ENCODE measurements around the gene RAD54L.
"Not testable (repeated sequence)": the region's sequence is repeated elsewhere in the genome, so short reads cannot be mapped to it uniquely, and the experiment has no call there.

RAD54L gene

GRCh38 chr1:46224966-46225365 is 22.6 kb upstream of the RAD54L start:
- DNase-seq (ENCODE audit: extremely low spot score) = no peak
- TF ChIP-seq FOXM1 (IDR thresholded peaks at IDR 0.05; ENCODE audit: borderline replicate concordance) = no peak
- TF ChIP-seq BHLHE40 (IDR thresholded peaks at IDR 0.05; ENCODE audit: borderline replicate concordance) = no peak
- TF ChIP-seq FOXA1 (IDR thresholded peaks at IDR 0.05) = no peak
- TF ChIP-seq HDGF (IDR thresholded peaks at IDR 0.05; ENCODE audit: borderline replicate concordance) = no peak
- no peak for TF ChIP-seq ARNT (IDR thresholded peaks at IDR 0.05)
- no peak for TF ChIP-seq CTBP1 (IDR thresholded peaks at IDR 0.05; ENCODE audit: borderline replicate concordance)
- TF ChIP-seq ELF4 (IDR thresholded peaks at IDR 0.05) = no peak
- no peak for TF ChIP-seq PKNOX1 (IDR thresholded peaks at IDR 0.05)
- TF ChIP-seq SUZ12 (IDR thresholded peaks at IDR 0.05) = no peak
- TF ChIP-seq LEF1 (IDR thresholded peaks at IDR 0.05; ENCODE audit: borderline replicate concordance) = no peak
- no peak for TF ChIP-seq FOXK2 (IDR thresholded peaks at IDR 0.05)
- no peak for TF ChIP-seq TARDBP (IDR thresholded peaks at IDR 0.05)
- TF ChIP-seq SP1 (IDR thresholded peaks at IDR 0.05) = no peak
- TF ChIP-seq ZNF384 (IDR thresholded peaks at IDR 0.05) = no peak
- no peak for TF ChIP-seq L3MBTL2 (conservative IDR thresholded peaks at IDR 0.05)
- no peak for TF ChIP-seq NFRKB (IDR thresholded peaks at IDR 0.05)
- ChIA-PET POLR2A (interaction anchor here (2.5 kb wide), 1 partner anchor 22 kb away, joined by 15 read pairs; the partner anchor contains the start of gene RAD54L), CTCF (interaction anchor here (0.7 to 3.7 kb wide), 3 partner anchors 16 to 42 kb away, joined by 3 to 36 read pairs (median 6); no protein-coding TSS in a partner anchor)

DNA sequence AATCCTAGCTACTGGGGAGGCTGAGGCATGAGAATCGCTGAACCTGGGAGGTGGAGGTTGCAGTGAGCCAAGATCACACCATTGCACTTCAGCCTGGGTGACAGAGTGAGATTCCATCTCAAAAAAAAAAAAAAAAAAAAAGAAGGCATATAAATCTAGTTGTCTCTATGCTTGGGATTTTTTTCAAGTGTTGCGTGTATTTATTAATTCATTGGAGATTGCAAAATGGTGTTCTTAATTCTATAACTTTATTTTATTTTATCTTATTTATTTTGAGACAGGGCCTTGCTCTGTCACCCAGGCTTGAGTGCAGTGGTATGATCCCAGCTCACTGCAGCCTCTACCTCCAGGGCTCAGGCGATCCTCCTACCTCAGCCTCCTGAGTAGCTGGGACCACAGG is 16.3 kb upstream of the RAD54L start:
- ChIA-PET CTCF (interaction anchor here (5.4 kb wide), 1 partner anchor 8 kb away, joined by 29 read pairs; no protein-coding TSS in a partner anchor), POLR2A (interaction anchor here (1.0 to 1.7 kb wide), 2 partner anchors 16 kb away, joined by 3 to 6 read pairs; partner anchors contain the start of gene RAD54L)

DNA sequence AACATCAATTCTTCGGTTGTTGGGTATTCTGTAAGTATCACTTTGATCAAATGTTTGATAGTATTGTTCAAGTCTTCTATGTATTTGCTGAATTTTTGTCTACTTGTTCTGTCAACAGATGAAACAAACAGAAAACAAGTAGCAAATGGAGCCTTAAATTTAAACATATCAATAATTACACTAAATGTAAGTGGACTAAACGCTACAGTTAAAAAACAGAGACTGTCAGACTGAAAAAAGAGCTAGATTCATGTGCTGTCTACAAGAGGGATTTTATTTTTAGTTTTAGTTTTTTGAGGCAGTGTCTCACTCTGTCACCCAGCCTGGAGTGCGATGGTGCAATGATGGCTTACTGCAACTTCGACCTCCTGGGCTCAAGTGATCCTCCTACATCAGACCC is 10.7 kb upstream of the RAD54L start:
- TF ChIP-seq FOXA1 (IDR thresholded peaks at IDR 0.05) = no peak
- no peak for TF ChIP-seq ZNF384 (IDR thresholded peaks at IDR 0.05)
- TF ChIP-seq TARDBP (IDR thresholded peaks at IDR 0.05) = no peak
- no peak for TF ChIP-seq LEF1 (IDR thresholded peaks at IDR 0.05; ENCODE audit: borderline replicate concordance)
- no peak for TF ChIP-seq CTBP1 (IDR thresholded peaks at IDR 0.05; ENCODE audit: borderline replicate concordance)
- TF ChIP-seq ELF4 (IDR thresholded peaks at IDR 0.05) = no peak
- no peak for TF ChIP-seq BHLHE40 (IDR thresholded peaks at IDR 0.05; ENCODE audit: borderline replicate concordance)
- no peak for TF ChIP-seq SP1 (IDR thresholded peaks at IDR 0.05)
- TF ChIP-seq L3MBTL2 (conservative IDR thresholded peaks at IDR 0.05) = no peak
- no peak for TF ChIP-seq ARNT (IDR thresholded peaks at IDR 0.05)
- no peak for TF ChIP-seq SUZ12 (IDR thresholded peaks at IDR 0.05)
- ChIA-PET POLR2A (no interaction called here), CTCF (interaction anchor here (1.1 kb wide), 1 partner anchor 13 kb away, joined by 5 read pairs; no protein-coding TSS in a partner anchor)
- DNase-seq (ENCODE audit: extremely low spot score) = no peak

More for the DNA sequence above, 16.3 kb upstream of the RAD54L start:
- not testable (repeated sequence) for DNase-seq (ENCODE audit: extremely low spot score)

- DNase-seq (ENCODE audit: extremely low spot score); POLR2A ChIA-PET; CTCF ChIA-PET: not testable (repeated sequence)
These were observed 8.7 kb upstream of the RAD54L start for GRCh38 chr1:46238865-46239264.

- DNase-seq (ENCODE audit: extremely low spot score); POLR2A ChIA-PET; CTCF ChIA-PET: not testable (repeated sequence)
These were observed 5.8 kb upstream of the RAD54L start for GRCh38 chr1:46241733-46242132.

- no peak for TF ChIP-seq FOXA1 (IDR thresholded peaks at IDR 0.05)
- CTCF ChIA-PET = no interaction called here
- POLR2A ChIA-PET = no interaction called here
- DNase-seq (ENCODE audit: extremely low spot score) = no peak
These were observed 4.6 kb upstream of the RAD54L start for GRCh38 chr1:46242918-46243317.

DNA sequence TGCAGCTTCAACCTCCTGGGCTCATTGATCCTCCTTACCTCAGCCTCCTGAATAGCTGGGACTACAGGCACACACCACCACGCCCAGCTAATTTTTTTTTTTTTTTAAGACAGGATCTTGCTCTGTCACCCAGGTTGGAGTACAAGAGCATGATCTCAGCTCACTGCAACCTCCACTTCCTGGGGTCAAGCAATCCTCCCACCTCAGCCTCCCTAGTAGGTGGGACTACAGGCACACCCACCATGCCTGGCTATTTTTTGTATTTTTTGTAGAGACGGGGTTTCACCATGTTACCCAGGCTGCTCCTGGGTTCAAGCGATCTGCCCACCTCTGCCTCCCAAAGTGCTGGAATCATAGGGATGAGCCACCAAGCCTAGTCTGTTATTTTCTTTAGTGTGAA is 3.7 kb upstream of the RAD54L start:
- CTCF ChIA-PET = interaction anchor here (2.0 kb wide), 1 partner anchor 20 kb away, joined by 10 read pairs; no protein-coding TSS in a partner anchor
- not testable (repeated sequence) for DNase-seq (ENCODE audit: extremely low spot score)
- POLR2A ChIA-PET = interaction anchor here (0.6 kb wide), 1 partner anchor 8 kb away, joined by 3 read pairs; no protein-coding TSS in a partner anchor

DNA sequence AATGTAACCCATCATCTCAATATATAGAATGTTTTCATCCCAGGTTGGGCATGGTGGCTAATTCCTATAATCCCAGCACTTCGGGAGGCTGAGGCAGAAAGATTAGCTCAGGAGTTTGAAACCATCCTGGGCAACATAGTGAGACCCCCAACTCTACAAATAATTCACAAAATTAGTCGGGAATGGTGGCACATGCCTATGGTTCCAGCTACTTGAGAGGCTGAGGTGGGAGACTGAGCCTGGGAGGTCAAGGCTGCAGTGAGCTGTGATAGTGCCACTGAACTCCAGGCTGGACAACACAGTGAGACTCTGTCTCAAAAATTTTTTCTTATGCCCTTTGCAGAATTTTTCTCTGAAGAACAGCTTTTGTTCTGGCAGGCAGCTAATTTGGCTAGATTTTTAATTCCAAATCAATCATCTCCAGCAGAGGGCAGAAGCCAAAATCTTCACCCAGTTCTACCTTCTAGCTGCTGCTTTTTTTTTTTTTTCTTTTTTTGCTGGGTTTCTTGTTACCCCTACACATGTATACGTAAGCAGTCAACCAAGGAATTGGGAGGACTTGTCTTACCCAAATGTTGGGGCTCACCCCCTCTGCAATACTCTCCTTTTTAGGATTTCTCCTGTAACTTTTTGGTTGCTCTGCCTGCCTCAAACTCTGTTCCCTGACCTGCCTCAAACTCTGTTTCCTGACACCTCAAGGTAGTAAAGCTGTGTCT is 2.7 kb upstream of the RAD54L start:
- POLR2A ChIA-PET = interaction anchor here (0.6 kb wide), 1 partner anchor 40 kb away, joined by 3 read pairs; no protein-coding TSS in a partner anchor
- TF ChIP-seq PKNOX1 (IDR thresholded peaks at IDR 0.05) (0 out of 2 replicates have a peak, but pooled peaks have one; percentile 21), CTBP1 (IDR thresholded peaks at IDR 0.05; ENCODE audit: borderline replicate concordance) (no peak), ZNF384 (IDR thresholded peaks at IDR 0.05) (peak; percentile 96), ELF4 (IDR thresholded peaks at IDR 0.05) (no peak)
- DNase-seq (ENCODE audit: extremely low spot score) = peak; percentile 32
- CTCF ChIA-PET = interaction anchor here (0.9 to 2.0 kb wide), 8 partner anchors 10 to 207 kb away, joined by 3 to 10 read pairs (median 5); no protein-coding TSS in a partner anchor

DNA sequence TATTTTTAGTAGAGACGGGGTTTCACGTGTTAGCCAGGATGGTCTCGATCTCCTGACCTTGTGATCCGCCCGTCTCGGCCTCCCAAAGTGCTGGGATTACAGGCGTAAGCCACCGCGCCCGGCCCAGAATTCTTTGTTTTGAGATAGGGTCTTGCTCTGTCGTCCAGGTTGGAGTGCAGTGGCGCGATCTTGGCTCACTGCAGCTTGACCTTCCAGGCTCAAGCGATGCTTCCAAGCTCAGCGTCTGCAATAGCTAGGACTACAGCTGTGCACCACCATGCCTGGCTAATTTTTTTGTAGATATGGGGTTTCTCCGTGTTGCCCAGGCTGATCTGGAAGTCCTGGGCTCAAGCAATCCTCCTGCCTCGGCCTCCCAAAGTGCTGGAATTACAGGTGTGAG is 1.4 kb upstream of the RAD54L start:
- CTCF ChIA-PET = interaction anchor here (0.6 to 1.9 kb wide), 5 partner anchors 21 to 208 kb away, joined by 3 to 9 read pairs (median 4); no protein-coding TSS in a partner anchor
- not testable (repeated sequence) for DNase-seq (ENCODE audit: extremely low spot score)
- POLR2A ChIA-PET = interaction anchor here (0.7 to 2.6 kb wide), 18 partner anchors 9 to 679 kb away, joined by 3 to 20 read pairs (median 4); partner anchors contain the start of genes LRRC41, LURAP1, NSUN4 and UQCRH

Data from HEK293T (cell line).